ENCODE measurements around the gene KLF13.

GRCh38 chr15:31372635-31373091, 46.0 kb downstream of the KLF13 start:
- TF ChIP-seq CTCF (IDR thresholded peaks at IDR 0.05; ENCODE audit: low read length) (no peak), EZH2 (optimal IDR thresholded peaks at IDR 0.05; ENCODE audit: low read depth, low read length) (no peak)
